Esophagus (tissue), 2 donors: ENCODE data around the gene FOXR1. TPM values are rescaled to one million over a fixed set of nuclear protein-coding genes. Genes with fewer than 3 reads are reported as not detected.
A peak's percentile ranks its signal among the peaks of the same experiment; 100 is the strongest.

ENCODE experiments used
- H3K27ac ChIP-seq, 2 donors: one replicate each; pipeline ENCODE4 v1.5.1; 2013; ENCODE audit warnings: low read depth in 2 of 2, mild to moderate bottlenecking in 2 of 2, inconsistent platforms in 1 of 2, low read length in 1 of 2, moderate library complexity in 1 of 2
- H3K27me3 ChIP-seq, 2 donors: one replicate each; pipeline ENCODE4 v1.6.1; 2013; ENCODE audit warnings: low read length in 2 of 2, control low read depth in 1 of 2, mild to moderate bottlenecking in 1 of 2; ENCODE audit not compliant: insufficient read depth in 2 of 2, control insufficient read depth in 1 of 2
- H3K36me3 ChIP-seq, 2 donors: one replicate each; pipeline ENCODE4 v1.6.1; 2013; ENCODE audit warnings: low read length in 1 of 2; ENCODE audit not compliant: control insufficient read depth in 2 of 2, insufficient read depth in 2 of 2
- H3K4me1 ChIP-seq, 2 donors: one replicate each; pipeline ENCODE4 v1.6.1; 2013; ENCODE audit warnings: low read length in 1 of 2; ENCODE audit not compliant: control insufficient read depth in 2 of 2, insufficient read depth in 2 of 2
- H3K4me3 ChIP-seq, 2 donors: one replicate each; pipeline ENCODE4 v1.5.1; 2013; ENCODE audit warnings: low read length in 2 of 2, mild to moderate bottlenecking in 2 of 2, low read depth in 1 of 2, moderate library complexity in 1 of 2
- H3K9me3 ChIP-seq, 2 donors: one replicate each; pipeline ENCODE4 v1.6.1; 2013; ENCODE audit warnings: mild to moderate bottlenecking in 2 of 2, low read depth in 1 of 2, low read length in 1 of 2, moderate library complexity in 1 of 2; ENCODE audit not compliant: control insufficient read depth in 2 of 2, insufficient read depth in 1 of 2
- WGBS, 2 donors: extraction: QIAGEN DNeasy Blood & Tissue Kit; methylation state at CpG; one replicate each; pipeline ENCODE4 v1.1.7; 2013; 5-methylcytosine and 5-hydroxymethylcytosine counted together
- polyA plus RNA-seq, 2 donors: library from polyadenylated mRNA; stranded (reverse); fragments of 200-250 nt; gene quantifications; one replicate each; pipeline ENCODE4 v1.2.3, GENCODE V29; 2013
- donor health status: healthy with polysubstance abuse.
- donor health status: Bipolar disorder and iron deficiency.

The FOXR1 gene, protein sequence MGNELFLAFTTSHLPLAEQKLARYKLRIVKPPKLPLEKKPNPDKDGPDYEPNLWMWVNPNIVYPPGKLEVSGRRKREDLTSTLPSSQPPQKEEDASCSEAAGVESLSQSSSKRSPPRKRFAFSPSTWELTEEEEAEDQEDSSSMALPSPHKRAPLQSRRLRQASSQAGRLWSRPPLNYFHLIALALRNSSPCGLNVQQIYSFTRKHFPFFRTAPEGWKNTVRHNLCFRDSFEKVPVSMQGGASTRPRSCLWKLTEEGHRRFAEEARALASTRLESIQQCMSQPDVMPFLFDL
- not detected for polyA plus RNA-seq

DNA sequence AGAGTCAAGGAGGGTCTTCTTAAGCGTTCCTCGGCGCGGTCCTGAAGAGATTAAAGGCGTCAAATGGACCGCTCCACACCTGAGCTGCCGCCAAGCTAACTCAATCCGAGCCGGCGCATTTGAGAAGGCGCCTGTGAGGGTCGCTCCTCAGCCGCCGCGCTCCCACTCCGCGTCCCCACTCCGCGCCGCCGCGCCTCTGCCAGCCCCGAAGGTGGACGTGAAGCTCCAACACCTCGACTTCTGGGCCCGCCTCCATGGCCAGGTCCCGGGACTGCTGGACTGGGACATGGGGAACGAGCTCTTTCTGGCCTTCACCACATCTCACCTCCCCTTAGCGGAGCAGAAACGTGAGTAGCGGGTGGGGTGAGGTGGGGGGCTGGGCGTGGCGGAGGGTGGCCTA lies at the start of gene FOXR1:
FOXR1 (plus strand) TSS at position 116 of the 400 bp plus-strand sequence; CDS start at position 287, 171 bp downstream.
- no peak within 1 kb of the TSS for H3K4me3 ChIP-seq
- H3K4me1 ChIP-seq, result no peaks in the 10 kb centered on the region
- H3K9me3 ChIP-seq, result no peaks in the 10 kb centered on the region
- H3K36me3 ChIP-seq, result no peaks in the 10 kb centered on the region
- no peak within 1 kb of the TSS for H3K27ac ChIP-seq
- no peaks in the 10 kb centered on the region for H3K27me3 ChIP-seq
- 39 to 40% methylated on average over 33 of the region's 33 CpGs for WGBS, 2 donors

DNA sequence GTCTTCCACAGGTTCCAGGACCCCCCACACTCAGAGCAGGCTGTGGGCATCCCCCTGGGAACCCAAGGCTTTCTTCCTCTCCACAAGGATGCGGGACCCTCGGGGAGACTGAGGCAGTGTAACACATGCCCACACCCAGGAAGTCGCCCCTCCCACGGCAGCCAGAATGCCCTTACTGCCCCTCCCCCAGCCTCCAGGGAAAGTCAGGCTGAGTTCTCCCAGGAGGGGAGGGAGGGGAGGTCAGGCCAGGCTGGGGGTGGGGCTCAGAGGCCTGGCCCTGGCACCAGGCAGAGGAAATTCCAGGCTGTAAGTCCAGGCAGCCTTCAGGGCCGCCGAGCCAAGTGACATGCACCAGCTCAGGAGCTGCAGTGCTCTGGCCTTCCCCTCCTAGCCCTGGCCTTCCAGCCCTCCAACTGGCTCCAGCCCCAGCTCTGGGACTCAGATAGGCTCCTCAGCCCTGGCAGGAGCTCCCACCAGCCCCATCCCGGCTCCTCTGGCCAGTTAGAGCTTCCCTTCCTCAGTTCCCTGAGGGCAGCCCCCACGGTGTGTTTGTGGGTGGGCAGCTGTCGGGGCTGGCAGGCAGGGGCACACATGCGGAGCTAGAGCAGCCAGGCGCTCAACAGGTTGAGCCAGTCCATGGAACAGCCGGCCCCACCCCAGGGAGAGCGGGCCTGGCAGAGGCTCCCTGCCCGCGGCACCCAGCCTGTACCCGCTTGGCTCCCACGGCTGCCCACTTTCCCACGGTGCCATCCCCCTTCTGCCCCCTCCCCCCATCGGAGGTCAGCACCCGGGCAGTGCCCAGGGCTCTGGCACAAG lies 49.4 kb upstream of the FOXR1 start:
- H3K4me1 ChIP-seq, result peaks cover 22 to 52% of the 10 kb centered on the region in 2 donors
- peak overlapping the region; percentile 90 to 95 for H3K4me3 ChIP-seq
- WGBS, 2 donors, result 7 to 12% methylated on average over 20 of the region's 20 CpGs
- H3K27ac ChIP-seq, result peak overlapping the region; percentile 98 to 99
- no peaks in the 10 kb centered on the region for H3K27me3 ChIP-seq
- no peaks in the 10 kb centered on the region for H3K9me3 ChIP-seq
- no peaks in the 10 kb centered on the region for H3K36me3 ChIP-seq

DNA sequence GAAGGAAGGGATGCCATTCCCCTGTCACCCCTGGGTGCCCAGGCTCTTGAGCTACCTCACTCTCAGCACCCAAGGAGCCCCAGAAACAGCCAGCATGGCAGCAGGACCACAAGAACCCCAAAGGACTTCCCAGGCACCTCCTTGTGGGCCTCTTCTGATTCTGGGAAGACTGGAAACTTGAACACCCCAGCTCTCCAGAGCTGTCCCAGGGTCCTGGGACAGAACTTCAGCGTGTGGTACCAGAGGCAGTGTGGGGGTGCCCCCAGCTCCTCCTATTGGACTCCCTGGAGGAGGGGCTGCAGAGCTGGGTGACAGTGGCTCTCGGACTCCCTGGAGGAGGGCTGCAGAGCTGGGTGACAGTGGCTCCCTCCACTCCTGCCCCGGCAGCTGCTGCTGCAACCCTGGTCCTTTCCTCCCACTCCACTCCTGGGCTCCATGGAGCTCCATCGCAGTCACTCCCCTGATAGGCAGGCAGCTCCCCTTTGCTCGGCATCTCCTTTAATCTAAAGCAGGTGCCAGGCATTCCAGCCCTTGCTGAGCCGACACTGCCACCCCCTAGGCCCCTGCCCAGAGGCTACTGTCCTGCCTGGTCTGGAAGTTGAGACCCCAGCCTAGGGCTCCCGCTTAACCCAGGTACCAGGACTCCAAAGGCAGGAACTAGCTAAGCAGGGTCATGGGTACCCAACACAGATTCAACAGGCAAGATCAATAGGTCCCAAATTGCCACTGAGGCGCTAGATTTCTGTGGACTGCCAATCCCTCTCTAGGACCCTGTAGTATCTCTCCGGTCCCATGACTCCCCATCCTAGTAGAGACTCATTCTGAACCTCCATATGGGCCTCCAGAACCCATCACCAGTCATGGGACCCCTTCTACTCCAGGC lies 48.6 kb upstream of the FOXR1 start:
- 22 to 26% methylated on average over 9 of the region's 9 CpGs for WGBS, 2 donors
- peaks cover 18 to 45% of the 10 kb centered on the region in 2 donors for H3K4me1 ChIP-seq
- H3K27me3 ChIP-seq, result no peaks in the 10 kb centered on the region
- peak overlapping the region; percentile 90 to 95 for H3K4me3 ChIP-seq
- H3K36me3 ChIP-seq, result no peaks in the 10 kb centered on the region
- peak overlapping the region; percentile 98 to 99 for H3K27ac ChIP-seq
- H3K9me3 ChIP-seq, result no peaks in the 10 kb centered on the region

DNA sequence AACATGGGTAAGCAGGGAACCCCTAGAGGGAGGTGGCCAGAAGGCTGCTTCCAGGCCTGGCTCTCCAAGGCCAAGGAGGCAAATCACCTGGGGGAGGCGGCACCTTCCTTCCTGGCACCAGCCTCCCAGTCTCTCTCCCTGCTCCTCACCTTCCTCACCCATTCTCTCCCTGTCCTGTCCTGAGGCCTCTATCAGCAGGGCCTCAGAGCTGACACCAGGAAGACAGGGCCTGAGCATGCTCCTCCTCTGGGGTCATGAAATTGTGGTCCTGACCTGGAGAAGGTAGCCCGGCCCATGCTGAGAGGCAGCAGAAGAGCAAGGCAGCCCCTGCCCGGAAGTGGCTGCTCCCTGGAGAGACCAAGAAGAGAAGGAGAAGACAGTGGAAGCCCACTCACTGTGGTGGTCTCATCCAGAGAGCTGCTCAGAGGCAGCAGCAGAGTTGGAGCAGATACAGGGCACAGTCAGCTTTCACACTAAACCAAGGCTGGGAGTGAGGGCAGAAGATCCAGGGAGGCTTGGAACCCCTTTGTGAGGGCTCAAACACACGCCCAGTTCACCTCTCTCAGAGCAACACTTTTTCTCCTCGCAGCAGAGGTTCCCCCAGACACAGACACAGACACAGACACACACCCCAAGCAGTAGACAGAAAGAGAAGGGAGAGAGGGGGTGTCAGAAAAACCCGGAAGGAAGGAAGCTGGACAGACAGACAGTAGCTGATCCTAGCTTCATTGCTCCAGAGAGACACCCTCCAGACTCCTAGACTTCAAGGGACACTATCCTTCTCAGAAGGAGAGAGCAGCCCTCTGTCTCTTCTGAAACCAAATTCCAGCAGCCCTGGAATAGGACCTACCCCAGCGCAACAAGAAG lies 47.6 kb upstream of the FOXR1 start:
- Histone ChIP-seq H3K27ac (peak overlapping the region; percentile 98 to 99), H3K36me3 (no peaks in the 10 kb centered on the region), H3K4me1 (peaks cover 15 to 38% of the 10 kb centered on the region in 2 donors), H3K4me3 (peak overlapping the region; percentile 90 to 95), H3K27me3 (no peaks in the 10 kb centered on the region), H3K9me3 (no peaks in the 10 kb centered on the region)
- WGBS, 2 donors, result 4 to 5% methylated on average over 7 of the region's 7 CpGs

DNA sequence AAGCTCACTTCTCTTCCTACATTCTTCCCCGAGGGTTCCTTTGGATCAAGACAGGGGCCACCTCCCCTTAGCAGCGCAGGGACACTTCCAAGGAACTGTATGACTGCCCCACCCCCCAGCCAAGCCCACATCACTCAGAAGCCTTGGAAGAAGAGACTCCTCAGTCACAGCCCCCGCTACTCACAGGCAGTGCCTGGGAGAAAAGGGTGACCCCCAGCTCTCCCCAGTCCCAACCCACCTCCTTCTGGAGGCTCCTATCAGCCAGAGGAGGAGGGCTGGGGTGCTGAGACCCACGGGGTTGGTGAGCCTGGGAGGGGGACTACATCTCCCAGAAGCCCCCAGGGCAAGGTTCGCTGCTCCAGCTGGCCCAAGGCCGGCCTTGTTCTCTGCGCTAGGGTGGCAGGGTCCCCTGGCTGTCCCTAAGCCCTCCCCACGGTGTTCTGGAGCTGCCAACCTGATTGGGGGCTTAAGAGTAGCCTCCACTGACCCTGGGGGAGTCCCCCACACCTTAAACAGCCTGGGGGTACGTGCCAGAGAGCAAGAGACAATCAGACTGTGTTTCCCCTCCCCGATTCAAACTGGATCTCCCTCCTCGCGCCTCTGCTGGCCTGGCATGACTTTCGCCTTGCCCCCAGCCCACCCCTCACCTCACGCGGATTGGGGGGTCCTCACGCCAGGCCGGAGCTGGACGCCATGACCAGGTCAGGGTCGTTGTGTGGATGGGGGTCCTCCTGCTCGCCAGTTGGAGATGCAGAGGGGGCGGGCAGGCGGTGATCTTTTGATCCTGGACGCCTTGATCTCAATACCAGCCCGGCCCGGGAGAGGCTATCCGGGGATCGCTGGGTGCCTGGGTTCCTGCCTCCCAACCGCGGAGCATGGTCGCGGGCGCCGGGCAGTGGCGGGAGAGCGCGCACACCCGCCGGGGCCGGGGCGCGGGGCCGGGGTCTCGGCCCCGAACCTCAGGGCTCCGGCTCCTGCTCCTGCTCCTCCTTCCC lies 46.7 kb upstream of the FOXR1 start:
- Histone ChIP-seq H3K4me1 (peaks cover 10 to 30% of the 10 kb centered on the region in 2 donors), H3K36me3 (no peaks in the 10 kb centered on the region), H3K9me3 (no peaks in the 10 kb centered on the region), H3K27ac (peak overlapping the region; percentile 98 to 99), H3K27me3 (no peaks in the 10 kb centered on the region), H3K4me3 (peak overlapping the region; percentile 90 to 95)
- 1% methylated on average over 45 of the region's 45 CpGs for WGBS, 2 donors

DNA sequence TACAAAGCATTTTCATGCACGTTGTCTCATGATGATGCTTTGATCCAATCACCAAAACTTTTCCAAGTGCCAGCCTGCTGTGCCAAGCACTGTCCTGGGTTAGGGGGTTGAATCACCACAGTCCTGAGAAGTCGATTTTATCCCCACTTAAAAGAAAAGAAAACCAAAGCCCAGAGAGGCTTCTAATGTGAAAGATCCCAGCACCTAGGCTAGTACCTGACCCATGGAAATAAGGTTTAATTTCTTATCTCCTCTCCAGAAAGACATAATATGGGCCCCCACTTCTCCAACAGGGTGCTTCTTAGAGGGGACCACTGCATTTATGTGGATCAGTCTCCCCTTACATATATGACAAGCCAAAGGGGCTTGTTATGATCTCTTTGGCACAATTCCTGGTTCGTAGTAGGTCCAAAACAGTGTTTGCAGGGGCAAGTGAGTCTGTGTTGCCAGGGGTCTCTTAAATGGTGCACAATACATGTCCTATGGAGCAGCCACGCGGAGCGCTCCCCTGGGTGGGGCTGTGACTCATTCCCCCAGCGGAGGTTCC lies 43.9 kb upstream of the FOXR1 start:
- Histone ChIP-seq H3K4me1 (peaks cover 4 to 15% of the 10 kb centered on the region in 2 donors), H3K4me3 (no peak overlapping the region), H3K9me3 (no peaks in the 10 kb centered on the region), H3K27ac (peak overlapping the region; percentile 89 to 97), H3K27me3 (no peaks in the 10 kb centered on the region), H3K36me3 (no peaks in the 10 kb centered on the region)
- WGBS, 2 donors, result 5 to 6% methylated on average over 7 of the region's 7 CpGs

DNA sequence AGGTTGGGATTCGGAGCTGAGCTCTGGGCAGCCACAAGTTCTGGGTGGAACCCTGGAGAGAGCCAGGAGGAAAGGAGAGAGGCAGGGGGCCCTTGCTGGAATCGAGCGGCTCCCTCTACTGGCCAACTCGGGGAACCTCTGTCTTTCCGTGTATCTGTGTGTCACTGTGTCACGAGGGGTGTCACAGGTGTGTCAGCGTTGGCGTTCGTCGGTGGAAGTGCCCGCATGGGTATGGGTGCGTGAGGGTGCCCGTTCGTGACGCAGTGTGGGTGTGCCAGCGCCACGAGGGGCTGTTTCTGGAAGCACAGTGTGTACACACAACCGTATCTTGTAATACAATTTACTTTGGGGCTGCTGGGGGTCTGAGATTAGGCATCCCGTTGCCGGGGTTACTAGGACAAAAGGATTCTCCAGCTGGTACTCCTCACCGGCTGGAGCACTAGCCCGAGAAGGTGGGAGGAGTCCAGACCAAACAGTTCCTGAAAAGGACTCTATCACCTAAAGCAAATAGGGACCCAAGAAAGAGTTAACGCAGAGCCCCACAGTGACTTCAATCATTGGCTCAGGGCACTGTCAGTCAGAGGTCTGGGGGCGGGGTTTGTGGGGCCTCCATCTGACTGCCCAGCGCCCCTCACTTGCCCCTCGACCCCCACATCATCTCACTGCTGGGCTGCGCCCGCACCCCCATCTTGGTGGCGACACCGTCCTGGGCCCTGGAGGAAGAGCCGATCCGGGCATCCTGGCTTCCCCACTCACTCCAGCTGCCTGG lies 43.3 kb upstream of the FOXR1 start:
- H3K27me3 ChIP-seq, result no peaks in the 10 kb centered on the region
- 0 to 1% methylated on average over 31 to 32 of the region's 32 CpGs for WGBS, 2 donors
- no peaks in the 10 kb centered on the region for H3K9me3 ChIP-seq
- H3K27ac ChIP-seq, result peak overlapping the region; percentile 97
- H3K36me3 ChIP-seq, result no peaks in the 10 kb centered on the region
- peaks cover 0 to 14% of the 10 kb centered on the region in 2 donors for H3K4me1 ChIP-seq
- peak overlapping the region; percentile 49 to 65 for H3K4me3 ChIP-seq
